SU-DHL-6 (cell line): ENCODE measurements around the gene STAT1.

Experiments
- H2AFZ ChIP-seq: fragments of 200-600 bp; sonication (generic); 2 replicates; pipeline ENCODE4 v1.6.1; 2014; ENCODE audit warnings: low read depth, mild to moderate bottlenecking, moderate library complexity, mixed read lengths, antibody characterized with exemption, low read length; ENCODE audit not compliant: severe bottlenecking
- H3F3A ChIP-seq: fragments of 200-600 bp; shearing (Covaris generic); 2 replicates; pipeline ENCODE4 v1.6.0; 2016; ENCODE audit warnings: antibody characterized with exemption, mild to moderate bottlenecking; ENCODE audit not compliant: insufficient read depth
- H3K27ac ChIP-seq: fragments of 200-600 bp; sonication (generic); 2 replicates; pipeline ENCODE4 v1.5.1; 2016; ENCODE audit warnings: low read depth, mild to moderate bottlenecking, low read length, moderate library complexity, mixed read lengths
- H3K27me3 ChIP-seq: fragments of 200-600 bp; sonication (generic), shearing (Covaris generic); 2 replicates; pipeline ENCODE4 v1.6.0; 2014; ENCODE audit warnings: mild to moderate bottlenecking, low read length
- H3K36me3 ChIP-seq: fragments of 200-600 bp; sonication (generic); 2 replicates; pipeline ENCODE4 v1.6.1; 2014; ENCODE audit warnings: mild to moderate bottlenecking, low read length, mixed read lengths
- H3K4me2 ChIP-seq: fragments of 300-600, 200-600 bp; shearing (Covaris generic), sonication (generic); 2 replicates; pipeline ENCODE4 v1.6.0; 2014; ENCODE audit warnings: low read length, low read depth, mild to moderate bottlenecking; ENCODE audit not compliant: poor library complexity, severe bottlenecking
- H3K4me3 ChIP-seq: fragments of 200-600 bp; sonication (generic); 2 replicates; pipeline ENCODE4 v1.5.1; 2014; ENCODE audit warnings: antibody characterized with exemption, low read length, mild to moderate bottlenecking, mixed read lengths; ENCODE audit not compliant: insufficient read depth, poor library complexity, severe bottlenecking
- H3K79me2 ChIP-seq: fragments of 200-600 bp; sonication (generic); 2 replicates; pipeline ENCODE4 v1.6.1; 2014; ENCODE audit warnings: mild to moderate bottlenecking, low read length, moderate library complexity; ENCODE audit not compliant: insufficient read depth
- H3K9ac ChIP-seq: fragments of 200-600 bp; sonication (generic); 2 replicates; pipeline ENCODE4 v1.7.0; 2014; ENCODE audit warnings: mild to moderate bottlenecking, low read length
- H3K9me2 ChIP-seq: fragments of 200-600 bp; sonication (generic); replicated peaks from 2 replicates; pipeline ENCODE4 v1.6.1; 2014; ENCODE audit warnings: low read length; ENCODE audit not compliant: insufficient read depth
- H3K9me3 ChIP-seq: fragments of 200-600 bp; sonication (generic); 2 replicates; pipeline ENCODE4 v1.6.1; 2014; ENCODE audit warnings: low read length, mixed read lengths; ENCODE audit not compliant: insufficient read depth
- H4K20me1 ChIP-seq: fragments of 200-600 bp; sonication (generic); 2 replicates; pipeline ENCODE4 v1.6.1; 2014; ENCODE audit warnings: low read depth, mild to moderate bottlenecking, antibody characterized with exemption, low read length, moderate library complexity, mixed read lengths
- CTCF ChIP-seq: fragments of 200-600 bp; sonication (generic); IDR thresholded peaks from one replicate; pipeline ENCODE4 v1.5.1; 2017; ENCODE audit warnings: antibody characterized with exemption, mild to moderate bottlenecking, low read length, moderate library complexity; ENCODE audit not compliant: insufficient read depth, poor library complexity, severe bottlenecking
- EZH2phosphoT487 ChIP-seq: fragments of 200-600 bp; sonication (generic), shearing (Covaris generic); conservative IDR thresholded peaks from 2 replicates; pipeline ENCODE4 v1.6.1; 2018; ENCODE audit warnings: mild to moderate bottlenecking, antibody characterized with exemption, low read length, moderate library complexity, mixed read lengths

STAT1 gene

DNA sequence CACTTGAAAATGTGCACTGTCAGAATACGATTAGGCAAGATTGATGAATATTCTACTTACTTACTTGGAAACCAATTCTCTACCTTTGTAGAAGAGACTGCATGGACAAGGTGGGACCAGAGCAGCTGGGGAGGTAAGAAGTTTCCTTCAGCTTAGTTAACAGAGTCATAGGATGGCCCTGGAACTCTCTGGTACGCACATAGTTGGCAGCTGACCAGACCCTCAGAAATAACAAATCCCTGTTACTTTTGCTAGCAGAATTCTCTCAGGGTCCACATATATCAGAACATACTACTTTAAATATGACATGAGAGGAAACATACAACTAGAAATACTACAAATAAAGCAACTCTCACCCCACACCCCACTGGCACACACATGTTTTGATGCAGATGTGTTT is 24.8 kb upstream of the STAT1 start:
- Histone ChIP-seq H3K27me3 (no peaks in the 10 kb centered on the region), H4K20me1 (no peaks in the 10 kb centered on the region), H3F3A (no peaks in the 10 kb centered on the region), H3K27ac (no peak overlapping the region), H3K9ac (no peak overlapping the region), H3K79me2 (no peaks in the 10 kb centered on the region), H3K4me3 (no peak overlapping the region), H3K36me3 (no peaks in the 10 kb centered on the region), H2AFZ (no peak overlapping the region), H3K9me3 (no peaks in the 10 kb centered on the region), H3K4me2 (no peak overlapping the region), H3K9me2 (no peaks in the 10 kb centered on the region)
- TF ChIP-seq EZH2phosphoT487 = no peak
- TF ChIP-seq CTCF = no peak

DNA sequence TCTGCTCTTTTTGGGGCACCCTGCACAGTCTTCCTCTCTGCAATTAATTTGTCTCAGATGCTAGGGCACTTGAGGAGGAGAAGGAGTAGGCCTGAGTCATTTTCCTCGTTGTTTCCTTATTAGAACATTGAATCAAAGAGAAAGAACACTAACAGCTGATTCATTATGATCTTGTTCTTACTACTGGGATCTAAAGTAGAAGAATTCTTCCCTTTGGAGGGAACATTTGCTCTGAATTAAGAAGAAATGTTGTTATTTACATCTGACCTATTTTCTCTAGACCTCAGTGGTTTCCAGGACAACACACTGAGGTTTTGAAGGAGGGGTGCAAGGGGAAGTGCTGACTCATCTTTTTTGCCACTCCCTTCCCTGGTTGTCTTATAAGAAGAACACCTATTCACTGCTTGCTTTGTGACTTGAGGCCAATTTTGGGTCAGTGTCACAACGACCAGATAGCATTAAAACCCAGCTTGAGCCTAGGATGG is 24.3 kb upstream of the STAT1 start:
- Histone ChIP-seq H3K9me2 (no peaks in the 10 kb centered on the region), H3K27me3 (no peaks in the 10 kb centered on the region), H3K9me3 (no peaks in the 10 kb centered on the region), H3K27ac (no peak overlapping the region), H3K79me2 (no peaks in the 10 kb centered on the region), H2AFZ (no peak overlapping the region), H3F3A (no peaks in the 10 kb centered on the region), H3K36me3 (no peaks in the 10 kb centered on the region), H4K20me1 (no peaks in the 10 kb centered on the region), H3K4me3 (no peak overlapping the region), H3K4me2 (no peak overlapping the region), H3K9ac (no peak overlapping the region)
- TF ChIP-seq EZH2phosphoT487 (no peak), CTCF (no peak)

GRCh38 chr2:191037351-191037750 is 23.4 kb upstream of the STAT1 start:
- no peaks in the 10 kb centered on the region for H3K79me2 ChIP-seq
- no peaks in the 10 kb centered on the region for H3K9me2 ChIP-seq
- H3K9me3 ChIP-seq = no peaks in the 10 kb centered on the region
- TF ChIP-seq EZH2phosphoT487 = no peak
- TF ChIP-seq CTCF = no peak
- no peak overlapping the region for H3K4me2 ChIP-seq
- no peaks in the 10 kb centered on the region for H3K27me3 ChIP-seq
- no peak overlapping the region for H3K9ac ChIP-seq
- H3F3A ChIP-seq = no peaks in the 10 kb centered on the region
- no peaks in the 10 kb centered on the region for H3K36me3 ChIP-seq
- H3K4me3 ChIP-seq = no peak overlapping the region
- H2AFZ ChIP-seq = no peak overlapping the region
- H4K20me1 ChIP-seq = no peaks in the 10 kb centered on the region
- no peak overlapping the region for H3K27ac ChIP-seq

DNA sequence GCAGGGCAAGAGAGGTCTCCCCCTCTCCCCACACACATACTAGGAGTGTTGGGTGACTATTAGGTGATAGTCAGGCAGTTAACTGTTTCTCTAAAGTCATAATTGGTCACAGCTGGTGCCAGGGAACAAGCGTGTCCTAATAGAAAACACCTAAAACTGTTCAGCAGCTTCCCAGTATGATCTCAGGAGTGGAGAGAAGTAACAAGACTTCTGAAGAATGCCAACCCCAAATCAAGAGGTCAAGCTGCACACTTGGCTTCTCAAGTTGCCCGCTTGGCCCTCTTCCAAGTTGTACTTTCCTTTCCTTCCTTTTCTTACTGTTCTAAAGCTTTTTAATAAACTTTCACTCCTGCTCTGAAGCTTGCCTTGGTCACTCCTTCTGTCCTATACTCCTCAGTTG is 22.4 kb upstream of the STAT1 start:
- H3K9me3 ChIP-seq = no peaks in the 10 kb centered on the region
- H3K9me2 ChIP-seq = no peaks in the 10 kb centered on the region
- H3K27ac ChIP-seq = no peak overlapping the region
- H3K79me2 ChIP-seq = no peaks in the 10 kb centered on the region
- H3K9ac ChIP-seq = no peak overlapping the region
- no peaks in the 10 kb centered on the region for H3K36me3 ChIP-seq
- no peak overlapping the region for H3K4me2 ChIP-seq
- TF ChIP-seq CTCF = no peak
- no peak for TF ChIP-seq EZH2phosphoT487
- H3K4me3 ChIP-seq = no peak overlapping the region
- H3F3A ChIP-seq = no peaks in the 10 kb centered on the region
- H4K20me1 ChIP-seq = no peaks in the 10 kb centered on the region
- H2AFZ ChIP-seq = no peak overlapping the region
- no peaks in the 10 kb centered on the region for H3K27me3 ChIP-seq
